Hepatocyte (in vitro differentiated cells): ENCODE results near the gene ZEB2. TPM values are rescaled to one million over a fixed set of nuclear protein-coding genes. Genes with fewer than 3 reads are reported as not detected.
A peak's percentile ranks its signal among the peaks of the same experiment; 100 is the strongest.

Experiments used
- DNase-seq: peaks from one replicate; pipeline ENCODE4 v3.0.0-alpha.2; 2016; ENCODE audit warnings: low spot score
- H2AFZ ChIP-seq: fragments of 200-600 bp; sonication (generic); 2 replicates; pipeline ENCODE4 v1.6.0; 2016; ENCODE audit warnings: antibody characterized with exemption, mild to moderate bottlenecking
- H3K27ac ChIP-seq: fragments of 200-600 bp; sonication (generic); 2 replicates; pipeline ENCODE4 v1.5.1; 2016; ENCODE audit warnings: mild to moderate bottlenecking
- H3K27me3 ChIP-seq: fragments of 200-600 bp; sonication (generic); 2 replicates; pipeline ENCODE4 v1.6.1; 2016
- H3K36me3 ChIP-seq: fragments of 200-600 bp; sonication (generic); replicated peaks from 2 replicates; pipeline ENCODE4 v1.5.1; 2016; ENCODE audit warnings: low read depth; ENCODE audit not compliant: insufficient read depth
- H3K4me1 ChIP-seq: fragments of 200-600 bp; sonication (generic); 2 replicates; pipeline ENCODE4 v1.5.1; 2016; ENCODE audit warnings: mild to moderate bottlenecking, moderate library complexity; ENCODE audit not compliant: insufficient read depth
- H3K4me2 ChIP-seq: fragments of 200-600 bp; sonication (generic); 2 replicates; pipeline ENCODE4 v1.6.0; 2016
- H3K4me3 ChIP-seq: fragments of 200-600 bp; sonication (generic); 2 replicates; pipeline ENCODE4 v1.5.1; 2016; ENCODE audit warnings: mild to moderate bottlenecking
- H3K79me2 ChIP-seq: fragments of 200-600 bp; sonication (generic); 2 replicates; pipeline ENCODE4 v1.6.0; 2017; ENCODE audit warnings: mild to moderate bottlenecking
- H3K9me2 ChIP-seq: fragments of 200-600 bp; sonication (generic); replicated peaks from 2 replicates; pipeline ENCODE4 v1.6.0; 2017; ENCODE audit warnings: mild to moderate bottlenecking; ENCODE audit not compliant: insufficient read depth
- H3K9me3 ChIP-seq: fragments of 200-600 bp; sonication (generic); 2 replicates; pipeline ENCODE4 v1.5.1; 2016; ENCODE audit warnings: low read depth, mild to moderate bottlenecking
- H4K20me1 ChIP-seq: fragments of 200-600 bp; sonication (generic); 2 replicates; pipeline ENCODE4 v1.6.0; 2016; ENCODE audit warnings: mild to moderate bottlenecking; ENCODE audit not compliant: insufficient read depth, poor library complexity, severe bottlenecking
- CTCF ChIP-seq: fragments of 200-600 bp; sonication (generic); IDR thresholded peaks from 2 replicates; pipeline ENCODE4 v1.5.1; 2016; ENCODE audit warnings: antibody characterized with exemption, mild to moderate bottlenecking; ENCODE audit not compliant: poor library complexity
- EZH2 ChIP-seq: fragments of 200-600 bp; sonication (generic); IDR thresholded peaks from 2 replicates; pipeline ENCODE4 v1.6.1; 2016; ENCODE audit warnings: antibody characterized with exemption, mild to moderate bottlenecking, borderline replicate concordance
- EZH2phosphoT487 ChIP-seq: fragments of 200-600 bp; sonication (generic); IDR thresholded peaks from one replicate; pipeline ENCODE4 v1.6.1; 2018; ENCODE audit warnings: antibody characterized with exemption, mild to moderate bottlenecking, low read depth, moderate library complexity; ENCODE audit not compliant: unreplicated experiment, severe bottlenecking
- WGBS: methylation state at CpG from one replicate; pipeline ENCODE4 v1.1.6; 2016; ENCODE audit warnings: low lambda C conversion rate; ENCODE audit errors: missing lambda C conversion rate; 5-methylcytosine and 5-hydroxymethylcytosine counted together
- polyA plus RNA-seq: library from polyadenylated mRNA; unstranded; fragments of >200 nt; fragmentation: Nextera tagmentation; extraction: Ambion mirVana; gene quantifications from 2 replicates; pipeline ENCODE4 v1.2.1, GENCODE V29; 2016
- total RNA-seq: library from RNA; depleted of rRNA; stranded (reverse); fragments of >200 nt; gene quantifications from 2 replicates; pipeline ENCODE4 v1.2.3, GENCODE V29; 2014

The ZEB2 gene
- total and polyA plus RNA-seq, 2 experiments from 2014 or later, result 17.8 to 35.5 TPM

GRCh38 chr2:144524118-144525009, 4.4 kb upstream of the ZEB2 start:
- Histone ChIP-seq H3K27ac (peak overlapping the region; percentile 78), H3K9me3 (no peaks in the 10 kb centered on the region), H3K9me2 (no peaks in the 10 kb centered on the region), H3K27me3 (peaks cover 61% of the 10 kb centered on the region), H3K4me2 (peak overlapping the region; percentile 78), H3K79me2 (peaks cover 4% of the 10 kb centered on the region), H3K4me1 (no peaks in the 10 kb centered on the region), H4K20me1 (no peaks in the 10 kb centered on the region), H3K36me3 (no peaks in the 10 kb centered on the region), H2AFZ (peak overlapping the region; percentile 35), H3K4me3 (peak overlapping the region; percentile 50)
- DNase-seq, result peak; percentile 36
- TF ChIP-seq EZH2 (no peak), EZH2phosphoT487 (no peak), CTCF (no peak)
- 6% methylated on average over 11 of the region's 58 CpGs for WGBS

GRCh38 chr2:144523596-144524117, 3.7 kb upstream of the ZEB2 start:
- Histone ChIP-seq H3K9me2 (no peaks in the 10 kb centered on the region), H3K36me3 (no peaks in the 10 kb centered on the region), H3K27ac (peak overlapping the region; percentile 78), H3K4me1 (no peaks in the 10 kb centered on the region), H3K4me3 (peak overlapping the region; percentile 50), H3K27me3 (peaks cover 68% of the 10 kb centered on the region), H4K20me1 (no peaks in the 10 kb centered on the region), H3K79me2 (peaks cover 11% of the 10 kb centered on the region), H2AFZ (peak overlapping the region; percentile 35), H3K4me2 (peak overlapping the region; percentile 78), H3K9me3 (no peaks in the 10 kb centered on the region)
- DNase-seq, result no peak
- 3% methylated on average over 15 of the region's 15 CpGs for WGBS
- TF ChIP-seq EZH2phosphoT487 (no peak), EZH2 (no peak), CTCF (no peak)

GRCh38 chr2:144522897-144523595, 3.1 kb upstream of the ZEB2 start:
- peaks cover 17% of the 10 kb centered on the region for H3K79me2 ChIP-seq
- peak overlapping the region; percentile 50 for H3K4me3 ChIP-seq
- no peaks in the 10 kb centered on the region for H3K9me3 ChIP-seq
- peak overlapping the region; percentile 78 for H3K27ac ChIP-seq
- peak overlapping the region; percentile 78 for H3K4me2 ChIP-seq
- H3K36me3 ChIP-seq, result no peaks in the 10 kb centered on the region
- H3K4me1 ChIP-seq, result no peaks in the 10 kb centered on the region
- TF ChIP-seq EZH2phosphoT487 (peak; percentile 22), CTCF (no peak), EZH2 (peak; percentile 14)
- H4K20me1 ChIP-seq, result no peaks in the 10 kb centered on the region
- WGBS, result 5% methylated on average over 21 of the region's 21 CpGs
- H2AFZ ChIP-seq, result peak overlapping the region; percentile 35
- peaks cover 73% of the 10 kb centered on the region for H3K27me3 ChIP-seq
- H3K9me2 ChIP-seq, result no peaks in the 10 kb centered on the region
- DNase-seq, result no peak
